ENCODE measurements around the gene BCORL1. TPM values are rescaled to one million over a fixed set of nuclear protein-coding genes. Genes with fewer than 3 reads are reported as not detected.

The BCORL1 gene
- total RNA-seq, 1 experiment from 2014 or later = 32.2 TPM

DNA sequence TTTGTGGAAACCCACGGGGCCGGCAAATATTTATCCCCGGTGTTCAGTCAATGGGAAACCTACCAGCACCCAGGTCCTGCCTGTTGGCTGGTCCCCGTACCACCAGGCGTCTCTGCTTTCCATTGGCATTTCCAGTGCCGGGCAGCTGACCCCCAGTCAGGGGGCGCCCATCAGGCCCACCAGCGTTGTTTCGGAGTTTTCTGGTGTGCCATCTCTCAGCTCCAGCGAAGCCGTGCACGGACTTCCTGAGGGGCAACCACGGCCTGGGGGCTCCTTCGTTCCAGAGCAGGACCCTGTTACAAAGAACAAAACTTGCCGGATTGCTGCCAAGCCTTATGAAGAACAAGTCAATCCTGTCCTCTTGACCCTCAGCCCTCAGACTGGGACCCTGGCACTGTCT lies 32.7 kb downstream of the BCORL1 start:
- no peak overlapping the region for H3K4me2 ChIP-seq
- ChIA-PET POLR2A (ENCODE audit: unreplicated experiment) (no interaction called here), CTCF (interaction anchor here (0.6 kb wide), 1 partner anchor 250 kb away, joined by 7 read pairs; no protein-coding TSS in a partner anchor)

GRCh38 chrX:130018143-130018542 lies 35.7 kb downstream of the BCORL1 start:
- H3K36me3 ChIP-seq (ENCODE audit: low read depth) = peaks cover 7% of the 10 kb centered on the region
- TF ChIP-seq, protein P1, sequence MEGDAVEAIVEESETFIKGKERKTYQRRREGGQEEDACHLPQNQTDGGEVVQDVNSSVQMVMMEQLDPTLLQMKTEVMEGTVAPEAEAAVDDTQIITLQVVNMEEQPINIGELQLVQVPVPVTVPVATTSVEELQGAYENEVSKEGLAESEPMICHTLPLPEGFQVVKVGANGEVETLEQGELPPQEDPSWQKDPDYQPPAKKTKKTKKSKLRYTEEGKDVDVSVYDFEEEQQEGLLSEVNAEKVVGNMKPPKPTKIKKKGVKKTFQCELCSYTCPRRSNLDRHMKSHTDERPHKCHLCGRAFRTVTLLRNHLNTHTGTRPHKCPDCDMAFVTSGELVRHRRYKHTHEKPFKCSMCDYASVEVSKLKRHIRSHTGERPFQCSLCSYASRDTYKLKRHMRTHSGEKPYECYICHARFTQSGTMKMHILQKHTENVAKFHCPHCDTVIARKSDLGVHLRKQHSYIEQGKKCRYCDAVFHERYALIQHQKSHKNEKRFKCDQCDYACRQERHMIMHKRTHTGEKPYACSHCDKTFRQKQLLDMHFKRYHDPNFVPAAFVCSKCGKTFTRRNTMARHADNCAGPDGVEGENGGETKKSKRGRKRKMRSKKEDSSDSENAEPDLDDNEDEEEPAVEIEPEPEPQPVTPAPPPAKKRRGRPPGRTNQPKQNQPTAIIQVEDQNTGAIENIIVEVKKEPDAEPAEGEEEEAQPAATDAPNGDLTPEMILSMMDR (conservative IDR thresholded peaks at IDR 0.05) = no peak
- no peak for TF ChIP-seq EZH2 (IDR thresholded peaks at IDR 0.05; ENCODE audit: low read depth)

More for the DNA sequence above, 32.7 kb downstream of the BCORL1 start:
- Histone ChIP-seq H3K9me3 (ENCODE audit: insufficient read depth, low read depth) (no peaks in the 10 kb centered on the region), H3K4me3 (no peak overlapping the region), H3K27me3 (ENCODE audit: insufficient read depth, low read depth) (no peaks in the 10 kb centered on the region), H3K4me1 (replicated peaks; ENCODE audit: insufficient read depth) (no peaks in the 10 kb centered on the region), H3K9me2 (ENCODE audit: insufficient read depth) (no peaks in the 10 kb centered on the region), H2AFZ (no peak overlapping the region), H3K36me3 (ENCODE audit: low read depth) (no peaks in the 10 kb centered on the region), H3K79me2 (ENCODE audit: low read depth) (no peaks in the 10 kb centered on the region), H3F3A (ENCODE audit: insufficient read depth, low read depth) (no peaks in the 10 kb centered on the region), H3K27ac (no peak overlapping the region), H4K20me1 (ENCODE audit: insufficient read depth) (0 out of 2 replicates have a peak, but pooled peaks cover 6% of the 10 kb centered on the region)
- BruUV-seq (replicated peaks) = no TSS peak
- no peak for DNase-seq
- intact Hi-C loops (cut with micrococcal nuclease; ENCODE audit: unreplicated experiment) = no loop called here
- TF ChIP-seq, protein P1 (conservative IDR thresholded peaks at IDR 0.05) = no peak
- TF ChIP-seq EZH2 (IDR thresholded peaks at IDR 0.05; ENCODE audit: low read depth) = no peak

GRCh38 chrX:130020661-130021324 lies 38.4 kb downstream of the BCORL1 start:
- no peak for DNase-seq
- no peaks in the 10 kb centered on the region for H3K4me1 ChIP-seq (replicated peaks; ENCODE audit: insufficient read depth)
- TF ChIP-seq, protein P1 (conservative IDR thresholded peaks at IDR 0.05) = no peak
- TF ChIP-seq EZH2 (IDR thresholded peaks at IDR 0.05; ENCODE audit: low read depth) = no peak
- POLR2A ChIA-PET (ENCODE audit: unreplicated experiment) = no interaction called here
- H3F3A ChIP-seq (ENCODE audit: insufficient read depth, low read depth) = no peaks in the 10 kb centered on the region
- H3K36me3 ChIP-seq (ENCODE audit: low read depth) = peaks cover 17% of the 10 kb centered on the region
- no peak overlapping the region for H2AFZ ChIP-seq
- CTCF ChIA-PET = no interaction called here
- H3K9me3 ChIP-seq (ENCODE audit: insufficient read depth, low read depth) = no peaks in the 10 kb centered on the region
- H3K79me2 ChIP-seq (ENCODE audit: low read depth) = no peaks in the 10 kb centered on the region
- BruUV-seq (replicated peaks) = no TSS peak
- intact Hi-C loops (cut with micrococcal nuclease; ENCODE audit: unreplicated experiment) = no loop called here
- no peak overlapping the region for H3K27ac ChIP-seq
- H4K20me1 ChIP-seq (ENCODE audit: insufficient read depth) = 0 out of 2 replicates have a peak, but pooled peaks cover 6% of the 10 kb centered on the region
- H3K9me2 ChIP-seq (ENCODE audit: insufficient read depth) = no peaks in the 10 kb centered on the region; the same call in 1 of the 2 replicates
- H3K4me2 ChIP-seq = no peak overlapping the region
- H3K27me3 ChIP-seq (ENCODE audit: insufficient read depth, low read depth) = no peaks in the 10 kb centered on the region
- H3K4me3 ChIP-seq = no peak overlapping the region

More at GRCh38 chrX:130018143-130018542, 35.7 kb downstream of the BCORL1 start:
- Histone ChIP-seq H3K4me2 (no peak overlapping the region), H2AFZ (no peak overlapping the region), H3K4me1 (replicated peaks; ENCODE audit: insufficient read depth) (no peaks in the 10 kb centered on the region), H3K27me3 (ENCODE audit: insufficient read depth, low read depth) (no peaks in the 10 kb centered on the region), H3F3A (ENCODE audit: insufficient read depth, low read depth) (no peaks in the 10 kb centered on the region), H3K79me2 (ENCODE audit: low read depth) (no peaks in the 10 kb centered on the region), H3K9me3 (ENCODE audit: insufficient read depth, low read depth) (no peaks in the 10 kb centered on the region), H3K27ac (no peak overlapping the region), H4K20me1 (ENCODE audit: insufficient read depth) (0 out of 2 replicates have a peak, but pooled peaks cover 6% of the 10 kb centered on the region), H3K4me3 (no peak overlapping the region), H3K9me2 (ENCODE audit: insufficient read depth) (no peaks in the 10 kb centered on the region; the same call in 1 of the 2 replicates)
- intact Hi-C loops (cut with micrococcal nuclease; ENCODE audit: unreplicated experiment) = no loop called here
- BruUV-seq (replicated peaks) = no TSS peak
- POLR2A ChIA-PET (ENCODE audit: unreplicated experiment) = interaction anchor here (0.6 kb wide), 1 partner anchor 35 kb away, joined by 32 read pairs; no protein-coding TSS in a partner anchor
- DNase-seq = no peak
- CTCF ChIA-PET = no interaction called here
